Measurements from ENCODE around the gene GRIFIN.

Gene GRIFIN

DNA sequence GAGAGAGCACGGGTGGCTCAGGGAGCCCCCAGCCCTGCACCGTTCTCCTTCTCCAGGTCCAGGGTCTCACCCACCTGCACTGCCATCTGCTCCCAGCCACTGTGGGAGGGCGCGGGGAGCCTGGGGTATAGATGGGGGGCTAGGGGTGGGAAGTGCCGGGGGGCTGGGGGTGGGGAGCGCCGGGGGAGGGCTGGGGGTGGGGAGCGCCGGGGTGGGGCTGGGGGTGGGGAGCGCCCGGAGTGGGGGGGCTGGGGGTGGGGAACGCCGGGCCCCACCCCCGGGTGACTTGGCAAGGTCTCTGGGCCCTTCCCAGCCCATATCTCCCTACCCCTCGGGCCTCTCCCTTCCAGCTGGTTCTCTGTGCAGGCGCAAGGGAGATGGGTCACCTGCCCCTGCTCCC, at the start of gene GRIFIN:
GRIFIN (minus strand) TSS at position 101 of the 400 bp plus-strand sequence; CDS start at position 86, 15 bp downstream.
- no peak for DNase-seq (ENCODE audit: low read depth, low spot score)

- DNase-seq (ENCODE audit: low read depth, low spot score): no peak
These were observed 48.8 kb upstream of the GRIFIN start for GRCh38 chr7:2524808-2525657.

GRCh38 chr7:2523941-2524807, 48.0 kb upstream of the GRIFIN start:
- DNase-seq (ENCODE audit: low read depth, low spot score): no peak

DNA sequence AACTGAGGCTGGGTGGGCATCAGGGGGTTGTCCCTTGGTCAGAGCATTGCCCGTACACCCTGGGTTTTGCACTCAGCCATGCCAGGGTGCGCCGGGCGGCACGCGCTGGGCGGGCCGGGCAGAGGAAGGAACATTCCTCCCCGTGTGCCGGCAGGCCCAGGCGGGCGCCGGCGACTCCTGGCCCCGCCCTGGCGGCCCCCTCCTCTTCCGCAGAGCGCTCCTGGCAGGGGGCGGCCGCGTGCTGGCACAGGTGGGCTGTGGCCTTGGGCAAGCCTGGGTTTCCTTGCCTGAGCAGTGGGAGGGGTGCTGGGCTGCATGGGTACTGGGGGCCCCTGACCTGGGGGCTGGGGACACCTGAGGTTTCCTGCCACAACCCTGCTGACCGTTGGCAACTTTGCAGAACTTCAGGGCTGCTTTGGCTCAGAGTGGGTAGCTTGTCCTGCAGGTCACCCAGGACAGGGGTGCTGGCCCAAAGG, 47.3 kb upstream of the GRIFIN start:
- DNase-seq (ENCODE audit: low read depth, low spot score): no peak

DNA sequence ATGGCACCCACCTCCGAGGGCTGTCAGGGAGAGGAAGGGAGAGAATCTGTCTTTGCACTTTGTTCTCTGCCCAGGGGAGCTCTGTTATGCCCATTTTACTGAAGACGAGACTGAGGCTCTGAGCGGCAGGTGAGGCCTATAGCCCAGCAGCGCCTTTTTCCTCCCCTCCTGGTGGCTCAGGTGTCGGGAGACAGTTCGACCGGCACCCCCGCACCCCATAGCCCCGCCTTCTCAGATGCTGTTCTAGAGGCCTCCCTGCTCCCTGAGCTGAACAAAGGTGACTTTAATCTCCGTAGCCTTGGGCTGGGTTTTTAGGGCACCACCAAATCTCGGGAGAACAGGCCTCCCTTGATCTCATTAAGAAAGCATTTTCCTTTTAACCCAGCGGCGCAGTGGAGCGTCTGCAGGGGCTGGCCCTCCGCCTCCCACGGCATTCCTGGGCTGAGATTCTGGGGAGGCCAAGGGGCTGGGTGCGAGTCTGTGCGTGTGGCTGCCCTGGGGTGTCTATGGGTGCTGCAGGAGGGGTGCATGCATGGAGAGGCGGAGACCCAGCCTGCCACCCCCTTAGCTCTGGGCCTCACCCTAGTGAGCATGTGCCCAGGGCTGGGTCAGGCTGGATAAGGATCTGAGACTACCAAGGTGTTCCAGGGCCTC, 46.7 kb upstream of the GRIFIN start:
- no peak for DNase-seq (ENCODE audit: low read depth, low spot score)

GRCh38 chr7:2521952-2522591, 45.9 kb upstream of the GRIFIN start:
- peak; percentile 50 for DNase-seq (ENCODE audit: low read depth, low spot score)

DNA sequence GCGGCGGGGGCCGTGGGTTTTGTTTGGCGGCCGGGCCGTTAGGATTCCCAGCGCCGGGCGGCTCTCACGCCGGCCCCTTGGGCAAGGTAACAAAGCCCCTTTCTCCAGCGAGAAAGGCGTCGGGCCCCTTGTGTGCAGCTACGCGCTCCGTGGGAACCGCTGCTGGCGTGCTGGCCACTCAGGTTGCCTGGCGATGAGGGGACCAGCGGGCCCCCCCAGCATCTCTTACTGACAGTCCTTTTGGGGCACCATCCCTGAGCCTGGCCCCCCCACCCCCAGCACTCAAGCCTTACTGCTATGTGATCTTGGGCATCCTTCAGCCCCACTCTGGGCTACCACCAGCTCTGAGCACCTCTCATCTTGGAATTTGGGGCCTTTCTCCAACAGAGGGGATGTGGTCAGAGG, 45.1 kb upstream of the GRIFIN start:
- DNase-seq (ENCODE audit: low read depth, low spot score): no peak

DNA sequence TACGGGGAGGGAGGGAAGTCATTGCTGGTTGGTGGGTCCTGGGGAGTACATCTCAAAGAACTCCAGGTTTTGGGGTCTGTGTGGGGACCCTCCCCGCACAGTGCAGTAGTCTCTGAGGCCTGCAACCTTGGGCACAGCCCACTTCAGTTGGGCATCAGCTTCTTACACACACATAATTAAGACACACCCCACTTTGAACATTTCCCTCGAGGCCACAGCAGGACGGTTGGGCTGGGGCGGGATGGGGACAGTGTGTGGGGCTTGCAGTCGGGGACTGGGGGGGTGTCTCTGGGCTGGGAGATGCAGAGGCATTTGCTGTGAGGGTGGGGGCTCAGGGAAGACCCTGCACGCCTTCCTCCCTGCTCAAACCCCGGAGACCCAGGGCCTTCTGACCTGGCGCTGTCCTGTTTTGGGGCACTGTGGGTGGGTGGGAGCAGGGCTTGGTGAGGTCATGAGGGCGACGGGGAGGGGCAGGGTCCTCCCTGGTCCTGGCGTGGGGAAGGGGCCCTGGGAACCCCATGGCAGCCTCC, 44.6 kb upstream of the GRIFIN start:
- no peak for DNase-seq (ENCODE audit: low read depth, low spot score)

DNA sequence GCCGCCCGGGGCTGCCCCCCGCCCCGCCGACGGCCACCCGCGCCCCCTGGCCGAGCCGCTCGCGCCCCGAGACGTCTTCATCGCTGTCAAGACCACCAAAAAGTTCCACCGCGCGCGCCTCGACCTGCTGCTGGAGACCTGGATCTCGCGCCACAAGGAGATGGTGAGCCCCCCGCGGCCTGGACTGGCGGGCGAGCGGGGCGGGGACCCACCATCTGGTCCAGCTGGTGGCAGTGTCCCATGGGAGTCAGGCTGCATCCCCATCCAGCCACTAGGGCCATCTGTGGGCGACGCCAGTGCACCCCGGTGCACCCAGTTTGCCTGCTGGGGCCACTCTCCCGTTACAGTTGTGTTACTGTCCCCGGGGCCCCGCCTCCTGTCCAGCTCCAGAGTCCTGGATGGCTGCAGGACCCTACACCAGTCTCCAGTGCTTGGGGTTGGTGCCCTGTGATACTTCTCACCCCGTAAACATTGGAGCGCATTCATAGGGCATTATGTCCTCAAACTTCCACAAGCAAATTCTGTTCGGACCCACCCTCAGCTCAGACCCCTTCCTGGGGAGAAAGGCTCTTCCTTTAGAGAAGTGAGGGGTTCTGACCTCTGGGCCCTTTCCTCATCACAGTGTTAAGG, 44.0 kb upstream of the GRIFIN start:
- DNase-seq (ENCODE audit: low read depth, low spot score): no peak

DNA sequence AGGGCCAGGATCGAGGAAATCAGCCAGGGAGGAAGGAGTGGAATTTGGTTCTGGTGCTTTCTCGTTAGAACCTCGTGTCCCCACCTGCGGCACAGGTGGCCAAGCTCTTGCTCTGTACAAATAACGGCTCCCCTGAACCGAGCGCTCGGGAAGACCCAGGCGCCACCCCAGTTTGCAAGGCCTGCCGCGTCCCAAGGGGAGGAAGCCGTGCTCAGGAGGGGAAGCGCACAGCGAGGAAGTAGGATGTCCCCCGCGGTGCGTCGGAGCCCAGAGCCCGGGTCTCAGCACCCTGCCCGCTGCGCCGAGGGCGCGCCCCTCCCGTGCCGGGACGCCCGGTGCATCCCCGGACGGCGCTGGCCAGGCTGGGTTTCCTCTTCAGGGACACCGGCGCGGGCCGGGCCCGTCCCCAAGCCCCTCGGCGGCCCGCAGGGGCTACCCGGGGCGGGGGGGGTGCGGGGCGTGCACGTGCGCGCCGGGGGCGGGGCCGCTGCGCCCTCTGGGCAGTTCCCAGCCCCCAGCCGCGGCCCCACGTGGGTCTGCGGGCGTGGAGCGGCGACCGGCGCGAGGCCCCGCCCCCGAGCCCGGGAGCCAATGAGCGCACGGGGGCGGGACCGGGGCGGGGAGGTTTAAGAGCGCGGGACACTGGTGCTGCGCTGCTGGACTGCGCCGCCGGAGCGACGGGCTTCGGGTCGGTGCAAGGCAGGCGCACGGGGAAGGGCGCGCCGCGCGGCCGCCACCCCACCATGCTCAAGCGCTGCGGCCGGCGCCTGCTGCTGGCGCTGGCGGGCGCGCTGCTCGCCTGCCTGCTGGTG, 43.1 kb upstream of the GRIFIN start, which contains the start of gene LFNG:
LFNG (plus strand) TSS at position 656 of the 812 bp plus-strand sequence; CDS start at position 744, 88 bp downstream.
- DNase-seq (ENCODE audit: low read depth, low spot score): peak; percentile 66

DNA sequence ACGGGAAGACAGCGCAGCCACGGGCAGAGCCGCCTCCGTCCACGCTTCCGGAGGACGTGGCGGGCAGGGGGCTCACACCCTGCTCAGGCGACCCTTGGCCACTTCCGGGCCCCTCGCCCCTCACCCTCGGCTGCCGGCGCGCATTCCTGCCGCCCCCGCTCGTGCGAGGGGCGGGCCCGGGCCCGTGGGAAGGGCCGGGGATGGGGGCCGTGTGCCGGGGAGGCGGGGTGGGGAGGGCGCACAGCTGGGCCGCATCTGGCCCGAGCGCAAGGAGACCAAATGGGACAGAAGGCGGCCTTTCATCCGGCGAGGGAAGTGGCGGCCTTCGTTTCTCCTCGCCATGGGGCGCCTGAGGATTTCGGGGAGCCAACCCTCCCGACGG, 42.5 kb upstream of the GRIFIN start:
- no peak for DNase-seq (ENCODE audit: low read depth, low spot score)

DNA sequence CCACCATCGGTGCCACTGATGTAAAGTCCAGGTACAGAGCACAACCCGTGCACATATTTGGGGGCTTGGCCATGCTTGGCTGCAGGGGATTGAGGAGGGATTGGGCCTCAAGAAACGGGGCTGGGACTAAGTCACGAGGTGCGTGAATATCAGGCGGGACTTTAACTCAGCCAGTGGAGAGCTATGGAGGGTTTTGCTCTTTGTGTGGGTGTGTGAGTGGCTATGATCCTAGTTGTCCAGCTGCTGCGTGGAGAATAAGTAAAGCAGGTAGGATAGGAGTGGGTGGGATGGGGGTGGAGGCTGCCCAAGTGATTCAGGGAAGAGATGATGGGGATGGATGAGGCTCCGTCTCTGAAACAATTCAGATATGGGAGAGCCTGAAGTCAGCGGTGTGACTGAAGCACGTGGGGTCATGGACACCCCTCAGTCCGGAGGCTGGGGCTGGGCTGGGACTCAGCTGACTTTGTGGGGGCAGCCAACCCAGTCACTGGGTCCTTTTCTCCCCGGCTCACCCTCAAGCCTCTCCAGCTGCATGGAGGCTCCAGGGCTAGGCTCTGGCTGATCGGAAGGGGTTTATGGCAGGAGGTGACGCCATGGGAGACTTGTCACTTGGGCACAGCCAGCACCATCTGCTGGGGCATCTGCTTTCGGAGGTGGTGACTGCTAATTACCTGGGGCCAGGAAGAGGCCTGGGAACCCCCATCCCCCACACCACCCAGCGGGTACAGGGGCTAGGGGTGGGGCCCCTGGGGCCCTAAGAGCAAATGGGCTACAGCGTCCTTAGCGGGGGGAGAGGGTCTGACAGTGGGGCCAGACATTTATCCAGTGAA, 41.7 kb upstream of the GRIFIN start:
- no peak for DNase-seq (ENCODE audit: low read depth, low spot score)

- DNase-seq (ENCODE audit: low read depth, low spot score): no peak
These were observed 40.8 kb upstream of the GRIFIN start for GRCh38 chr7:2517026-2517425.

DNA sequence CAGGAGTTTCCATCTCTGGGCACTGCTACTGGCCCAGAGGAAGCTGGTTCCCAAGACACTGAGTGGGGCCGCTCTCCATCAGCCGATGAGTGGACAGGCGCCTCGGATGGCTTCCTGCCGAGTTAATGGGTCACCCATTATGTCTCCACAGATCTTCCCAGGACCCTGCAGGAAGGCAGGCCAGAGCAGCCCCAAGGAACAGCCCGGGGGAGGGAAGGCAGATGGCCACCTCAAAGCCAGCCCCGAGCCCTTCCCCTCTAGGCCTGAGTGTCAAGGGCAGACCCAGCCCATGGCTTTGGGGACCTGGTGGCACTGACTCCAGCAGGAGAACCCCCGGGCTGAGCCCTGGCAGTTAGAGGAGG, 40.0 kb upstream of the GRIFIN start:
- DNase-seq (ENCODE audit: low read depth, low spot score): no peak

GRCh38 chr7:2515424-2516193, 39.4 kb upstream of the GRIFIN start:
- DNase-seq (ENCODE audit: low read depth, low spot score): no peak

DNA sequence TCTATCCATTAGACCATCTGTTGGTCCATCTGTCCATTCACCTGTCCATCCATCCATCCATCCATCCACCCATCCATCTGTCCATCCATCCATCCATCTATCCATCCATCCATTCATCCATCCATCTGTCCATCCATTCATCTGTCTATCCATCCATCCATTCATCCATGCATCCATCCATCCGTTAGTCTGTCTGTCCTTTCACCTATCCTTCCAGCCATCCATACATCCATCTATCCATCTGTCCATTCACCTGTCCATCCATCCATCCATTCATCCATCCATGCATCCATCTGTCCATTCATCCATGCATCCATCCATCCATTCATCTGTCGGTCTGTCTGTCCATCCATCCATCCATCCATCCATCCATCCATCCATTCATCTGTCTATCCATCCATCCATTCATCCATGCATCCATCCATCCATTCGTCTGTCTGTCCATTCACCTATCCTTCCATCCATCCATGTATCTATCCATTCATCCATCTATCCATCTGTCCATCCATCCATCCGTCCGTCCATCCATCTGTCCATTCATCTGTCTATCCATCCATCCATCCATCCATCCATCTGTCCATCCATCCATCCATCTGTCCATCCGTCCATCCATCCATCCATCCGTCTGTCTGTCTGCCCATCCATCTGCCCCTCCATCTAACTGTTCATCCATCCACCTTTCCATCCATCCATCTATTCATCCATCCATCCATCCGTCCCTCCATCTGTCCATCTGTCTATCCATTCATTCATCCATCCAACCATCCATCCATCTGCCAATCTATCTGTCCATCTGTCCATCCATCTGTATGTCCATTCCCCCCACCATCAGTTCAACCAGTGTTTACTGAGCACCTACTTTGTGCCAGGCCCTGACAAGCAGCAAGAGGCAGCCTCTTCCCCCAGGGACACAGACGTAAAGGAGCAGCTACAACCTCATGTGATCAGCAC, 38.5 kb upstream of the GRIFIN start:
- no peak for DNase-seq (ENCODE audit: low read depth, low spot score)

GRCh38 chr7:2513702-2514101, 37.5 kb upstream of the GRIFIN start:
- DNase-seq (ENCODE audit: low read depth, low spot score): no peak

All from activated naive CD8-positive, alpha-beta T cell treated with anti-CD3 and anti-CD28 coated beads, Interleukin-2, amount 50 U/mL, for 16 hours (primary cell).